ENCODE data around the gene PDE4B.

DNA sequence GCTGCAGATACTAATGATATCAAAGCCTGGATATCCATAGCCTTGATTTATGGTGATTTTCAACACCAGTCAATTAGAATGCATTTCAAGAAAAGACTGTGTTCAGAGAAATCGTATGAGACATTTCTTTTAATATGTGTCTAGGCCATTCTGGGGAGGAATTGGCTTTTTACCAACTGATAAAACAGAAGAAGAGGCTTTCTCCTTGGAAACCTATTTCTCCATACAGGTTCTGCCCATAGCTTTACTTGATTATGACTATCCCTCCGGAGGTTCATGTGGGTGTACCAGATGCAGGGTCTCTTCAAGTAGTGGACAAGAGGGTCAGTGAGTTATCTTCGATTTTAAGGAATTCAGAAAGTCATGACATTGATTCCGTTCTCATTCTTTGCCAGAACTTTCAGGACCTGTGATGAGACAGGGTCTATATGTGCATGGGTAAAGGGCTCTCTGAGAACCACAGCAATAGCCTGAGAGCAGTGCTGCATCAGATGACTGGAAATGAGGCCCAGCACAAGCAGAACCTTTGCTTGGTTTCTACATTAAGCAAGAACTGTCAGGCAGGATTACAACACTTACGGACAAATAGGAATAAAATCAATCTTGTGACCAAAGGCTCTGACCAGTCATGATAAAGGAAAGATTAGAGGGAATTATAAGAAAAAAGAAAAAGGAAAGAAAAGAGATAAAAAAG is 477.6 kb downstream of the PDE4B start:
- TF ChIP-seq POLR2A (IDR thresholded peaks at IDR 0.05; ENCODE audit: low read length) (no peak), GATA1 (IDR thresholded peaks at IDR 0.05; ENCODE audit: low read depth, low read length) (no peak)

Data from erythroblast (primary cell).